ENCODE data around the gene MEF2C.
"Not testable (repeated sequence)": the region's sequence is repeated elsewhere in the genome, so short reads cannot be mapped to it uniquely, and the experiment has no call there.

The MEF2C gene

DNA sequence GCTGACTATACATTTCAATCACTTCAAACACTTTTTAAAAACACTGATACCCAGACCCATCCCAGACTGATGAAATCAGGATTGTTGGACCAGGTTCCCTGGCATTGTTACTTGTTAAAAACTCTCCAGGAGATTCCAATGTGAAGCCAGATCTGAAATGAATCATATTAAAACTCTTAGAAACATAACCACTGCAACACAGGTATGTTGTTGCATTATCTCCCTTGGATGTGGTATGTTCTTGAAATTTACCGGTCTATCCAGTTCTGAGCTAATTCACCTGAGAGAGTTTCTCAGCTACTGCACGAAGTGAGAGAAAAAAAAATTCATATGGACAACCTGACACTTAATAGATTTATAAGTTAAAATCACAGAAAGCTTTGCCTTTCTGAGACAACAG is 21.8 kb downstream of the MEF2C start:
- no peak for DNase-seq (ENCODE audit: low read depth)

DNA sequence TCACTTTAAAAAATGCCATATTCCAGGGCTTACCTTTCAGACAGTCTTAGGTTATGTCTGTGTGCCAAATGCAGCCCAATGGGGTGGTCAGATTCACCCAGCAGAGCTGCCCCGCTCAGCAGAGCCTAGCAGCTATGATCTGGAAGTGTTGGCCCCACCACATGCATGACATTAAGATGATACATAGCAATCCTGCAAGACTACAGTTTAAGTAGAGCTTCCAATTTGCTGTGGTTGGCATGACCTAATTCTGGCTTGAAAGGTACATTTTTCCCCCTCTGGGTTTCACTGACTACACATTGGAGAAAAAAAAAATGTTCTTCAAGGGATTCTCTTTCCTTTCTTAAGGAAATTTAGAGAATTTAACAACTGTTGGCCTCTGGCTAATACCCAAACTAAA is 22.5 kb downstream of the MEF2C start:
- no peak for DNase-seq (ENCODE audit: low read depth)

DNA sequence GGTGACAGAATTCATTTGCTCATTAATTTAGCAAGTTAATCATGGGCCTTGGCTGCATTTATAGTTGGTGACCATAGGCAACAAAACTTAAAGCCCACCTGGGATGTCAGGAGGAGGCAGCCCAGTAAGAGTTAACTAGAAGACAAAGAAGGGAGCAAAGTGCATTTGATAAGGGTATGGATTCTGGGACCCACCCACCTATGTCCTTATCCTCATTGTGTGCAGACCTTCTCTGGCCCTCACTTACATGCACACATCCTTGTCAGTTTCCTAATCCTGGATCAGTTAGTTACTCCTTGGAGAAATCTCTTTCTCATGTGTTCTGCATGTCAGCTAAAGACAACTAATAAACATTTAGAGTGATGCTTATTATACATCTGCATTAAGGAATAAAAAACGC is 24.6 kb downstream of the MEF2C start:
- no peak for DNase-seq (ENCODE audit: low read depth)

DNA sequence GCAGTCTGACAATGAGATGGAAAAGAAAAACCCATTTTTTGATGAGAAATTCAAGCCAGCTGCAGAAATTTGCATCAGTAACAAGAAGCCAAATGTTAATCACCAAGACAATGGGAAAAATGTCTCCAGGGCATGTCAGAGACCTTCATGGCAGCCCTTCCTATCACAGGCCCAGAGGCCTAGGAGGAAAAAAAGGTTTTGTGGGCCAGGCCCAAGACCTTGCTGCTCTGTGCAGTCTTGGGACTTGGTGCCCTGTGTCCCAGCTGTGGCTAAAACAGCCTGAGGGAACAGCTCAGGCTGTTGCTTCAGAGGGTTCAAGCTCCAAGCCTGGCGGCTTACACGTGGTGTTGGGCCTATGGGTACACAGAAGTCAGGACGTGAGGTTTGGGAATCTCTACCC is 26.6 kb downstream of the MEF2C start:
- DNase-seq (ENCODE audit: low read depth), result not testable (repeated sequence)

DNA sequence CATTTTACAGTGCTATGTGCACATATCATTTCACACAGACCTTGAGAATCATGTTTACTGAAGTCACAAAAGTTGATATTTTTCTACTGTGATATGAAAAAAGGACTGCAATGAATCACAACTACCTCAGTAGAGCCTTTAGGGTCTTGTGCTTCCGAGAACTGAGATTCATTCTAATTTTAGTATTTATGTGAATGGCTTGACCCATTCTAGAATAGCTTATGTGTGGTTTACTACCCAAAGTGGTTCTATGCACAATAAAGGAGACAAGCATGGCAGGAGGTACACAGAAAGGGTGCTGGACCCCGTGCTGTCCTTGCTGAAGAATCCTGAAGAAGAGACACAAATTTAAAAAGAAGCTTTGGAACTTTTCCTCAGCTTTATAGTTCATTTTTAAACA is 28.2 kb downstream of the MEF2C start:
- no peak for DNase-seq (ENCODE audit: low read depth)

DNA sequence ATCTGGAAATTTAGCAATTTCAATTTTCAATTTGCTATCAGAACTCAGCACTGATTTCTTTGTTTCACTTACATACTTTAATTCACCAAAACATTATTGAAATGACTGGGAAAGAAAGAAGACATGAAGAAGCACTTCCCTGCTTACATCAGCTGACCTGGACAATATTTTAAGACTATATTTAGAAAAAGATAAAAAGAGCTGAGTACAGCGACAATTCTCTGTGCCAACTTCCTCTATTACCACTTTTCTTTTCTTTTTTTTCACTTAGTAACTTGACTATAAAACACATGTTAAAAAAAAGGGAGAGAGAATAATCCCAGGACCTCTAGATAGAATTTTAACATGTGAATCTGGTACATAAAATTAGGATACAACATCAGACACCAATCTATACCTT is 35.6 kb downstream of the MEF2C start:
- DNase-seq (ENCODE audit: low read depth), result no peak

DNA sequence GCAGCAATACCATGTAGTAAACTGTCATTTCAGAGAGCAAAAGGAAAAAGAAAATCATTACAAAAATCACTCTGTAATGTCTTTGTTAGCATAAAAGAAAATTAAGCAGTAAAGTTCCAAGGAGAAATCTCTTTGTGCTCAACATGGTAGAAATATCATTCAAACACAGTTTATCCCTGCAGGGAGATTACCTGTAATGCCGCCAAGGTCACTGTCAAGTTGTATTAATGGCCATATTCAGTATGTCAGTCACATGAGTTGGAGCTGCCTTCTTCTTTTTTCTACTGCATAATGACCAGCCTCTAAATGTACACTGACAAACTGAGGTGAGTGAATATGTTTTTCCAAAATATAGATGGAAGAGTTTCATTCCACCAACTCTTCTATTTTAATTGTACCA is 36.5 kb downstream of the MEF2C start:
- DNase-seq (ENCODE audit: low read depth), result no peak

DNA sequence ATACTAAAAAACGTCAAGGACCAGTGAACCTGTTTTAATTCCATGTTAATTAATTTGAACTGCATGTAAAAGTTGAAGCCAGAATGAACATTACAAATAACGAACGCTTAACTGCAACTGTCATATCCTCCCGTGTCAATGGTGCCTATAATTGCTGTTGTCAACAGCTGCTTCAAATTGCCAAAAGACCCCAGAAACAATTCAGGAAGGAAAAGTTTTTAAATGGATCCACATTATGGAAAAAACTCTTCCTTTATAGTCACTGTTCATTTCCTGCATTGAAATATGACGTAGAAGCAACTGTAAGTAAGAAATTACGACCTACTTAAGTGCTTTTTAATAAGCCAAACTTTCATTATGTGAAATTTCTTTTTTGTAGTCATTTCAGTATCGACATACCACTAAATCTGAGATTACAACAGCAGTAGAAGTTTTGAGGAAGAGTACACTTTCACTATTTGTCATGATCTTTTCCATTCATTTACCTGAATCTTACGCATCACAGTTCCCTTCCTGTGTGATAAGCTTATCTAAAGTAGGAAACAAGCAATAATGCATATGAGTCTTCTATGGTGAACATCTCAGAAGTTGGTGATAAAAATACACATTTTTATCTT is 37.8 kb downstream of the MEF2C start:
- no peak for DNase-seq (ENCODE audit: low read depth)

DNA sequence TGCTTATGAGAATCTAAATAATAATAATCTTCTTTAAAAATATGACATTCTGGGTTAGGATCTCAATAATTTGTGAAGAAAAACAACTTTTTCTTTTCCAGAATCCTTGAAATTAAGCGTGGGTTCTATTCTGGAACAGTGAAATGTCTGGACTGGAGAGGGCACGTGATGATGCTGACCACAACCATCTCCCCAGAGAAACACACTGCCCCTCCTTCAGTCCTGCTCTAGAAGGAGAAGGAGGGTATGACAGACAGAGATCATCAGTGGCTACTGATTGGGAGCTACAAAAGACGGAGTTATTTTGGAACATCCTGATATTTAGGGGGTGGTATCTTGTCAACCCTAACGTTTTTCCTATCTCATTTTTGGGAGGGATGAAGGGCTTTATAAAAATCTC is 40.2 kb downstream of the MEF2C start:
- no peak for DNase-seq (ENCODE audit: low read depth)

DNA sequence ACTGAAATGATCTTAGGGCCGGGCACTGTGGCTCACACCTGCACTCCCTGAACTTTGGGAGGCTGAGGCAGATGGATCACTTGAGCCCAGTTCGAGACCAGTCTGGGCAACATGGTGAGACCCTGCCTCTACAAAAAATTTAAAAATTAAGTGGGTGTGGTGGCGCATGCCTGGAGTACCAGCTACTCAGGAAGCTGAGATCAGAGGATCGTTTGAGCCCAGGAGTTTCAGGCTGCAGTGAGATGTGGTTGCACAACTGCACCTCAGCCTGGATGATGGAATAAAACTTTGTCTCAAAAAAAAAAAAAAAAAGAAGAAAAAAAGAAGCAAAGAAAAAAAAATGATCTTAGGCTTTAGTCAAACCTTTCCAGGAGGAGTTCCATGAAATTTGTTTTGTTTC is 41.8 kb downstream of the MEF2C start:
- DNase-seq (ENCODE audit: low read depth), result no peak

DNA sequence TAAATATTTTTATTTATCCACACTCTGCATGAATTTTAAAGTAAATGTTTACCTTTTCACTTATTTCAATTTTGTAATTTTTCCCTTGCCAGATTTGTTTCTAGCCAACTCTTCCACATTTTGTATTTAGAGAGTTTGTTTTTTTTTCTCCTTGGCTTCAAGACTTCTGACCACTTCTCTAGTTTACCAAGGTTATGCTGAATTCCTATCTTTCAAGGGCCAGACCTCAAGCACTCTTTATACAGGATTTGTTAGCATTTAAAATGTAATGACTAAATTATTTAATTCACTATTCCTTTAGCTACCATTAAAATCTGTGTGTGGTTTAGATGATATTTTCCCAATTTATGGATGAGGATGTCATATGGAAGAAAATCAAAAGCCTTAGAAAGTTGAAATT is 42.5 kb downstream of the MEF2C start:
- no peak for DNase-seq (ENCODE audit: low read depth)

DNA sequence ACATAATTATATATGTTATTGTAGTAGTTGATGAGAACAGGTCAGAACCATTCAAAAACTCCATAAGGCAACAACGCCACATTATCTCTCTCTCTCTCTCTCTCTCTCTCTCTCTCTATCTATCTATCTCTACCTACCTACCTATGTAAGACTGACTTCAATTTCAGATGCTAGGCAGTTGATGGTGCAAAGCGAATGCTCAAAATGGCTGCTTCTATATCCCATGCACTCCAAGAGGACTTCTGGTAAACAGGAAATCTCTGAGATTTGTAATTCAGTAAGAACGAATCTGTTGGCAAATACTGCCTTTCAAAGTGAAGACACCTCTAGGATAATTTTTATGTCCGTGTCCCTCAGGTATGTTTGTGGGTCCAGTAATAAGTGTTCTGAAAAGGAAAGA is 43.7 kb downstream of the MEF2C start:
- DNase-seq (ENCODE audit: low read depth), result no peak

DNA sequence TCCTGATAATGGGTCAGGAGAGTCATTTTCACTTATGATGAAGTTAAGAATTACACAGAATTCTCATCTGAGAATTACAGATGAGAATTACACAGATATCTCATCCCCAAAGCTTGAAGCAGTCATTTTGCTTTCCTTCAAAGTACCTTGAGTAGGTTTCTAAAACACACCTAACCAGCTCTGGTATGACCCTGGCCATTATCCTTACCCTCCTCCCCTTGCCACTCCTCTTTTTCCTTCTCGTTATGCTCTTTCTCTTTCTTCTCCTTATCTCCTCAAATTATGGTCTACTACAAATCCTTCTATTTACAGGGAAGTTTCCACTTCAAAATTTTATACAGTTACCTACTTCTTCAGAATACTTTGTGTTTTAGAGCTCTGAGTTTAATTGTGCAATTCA is 44.5 kb downstream of the MEF2C start:
- no peak for DNase-seq (ENCODE audit: low read depth)

DNA sequence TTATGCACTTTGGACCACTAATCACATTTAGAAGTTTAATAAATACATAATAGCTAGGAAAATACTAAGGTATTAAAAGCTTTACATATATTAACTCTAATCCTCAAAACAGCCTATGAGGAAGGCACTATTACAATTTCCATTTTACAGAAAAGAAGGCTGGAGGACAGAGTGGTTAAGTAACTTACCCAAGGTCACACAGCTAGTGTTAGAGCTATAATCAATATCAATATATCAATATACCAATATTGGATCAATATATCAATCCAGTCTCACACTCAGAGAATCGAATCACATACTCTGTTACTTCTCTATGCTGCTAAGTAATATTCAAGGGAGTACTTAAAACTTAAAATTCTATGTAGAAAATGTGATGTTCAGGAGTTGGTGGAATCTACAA is 45.2 kb downstream of the MEF2C start:
- no peak for DNase-seq (ENCODE audit: low read depth)

DNA sequence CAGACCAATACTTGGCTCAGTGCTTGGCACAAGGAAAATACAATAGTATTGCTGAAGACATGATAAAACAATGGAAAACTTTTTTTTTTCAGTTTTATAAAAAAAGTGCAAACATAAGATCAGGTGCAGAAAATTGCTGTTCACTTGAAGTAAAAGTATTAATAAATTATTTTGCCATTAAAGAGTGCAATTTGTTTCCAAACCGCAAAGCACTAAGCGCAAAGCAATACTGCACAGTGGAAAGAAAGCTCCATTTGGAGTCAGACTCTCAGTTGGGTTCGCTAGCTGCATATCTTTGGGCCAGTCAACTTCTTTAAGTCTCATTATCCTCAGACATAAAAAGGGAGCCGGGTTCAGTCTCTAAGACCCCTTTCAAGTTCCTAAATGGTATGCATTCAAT is 45.8 kb downstream of the MEF2C start:
- DNase-seq (ENCODE audit: low read depth), result no peak

DNA sequence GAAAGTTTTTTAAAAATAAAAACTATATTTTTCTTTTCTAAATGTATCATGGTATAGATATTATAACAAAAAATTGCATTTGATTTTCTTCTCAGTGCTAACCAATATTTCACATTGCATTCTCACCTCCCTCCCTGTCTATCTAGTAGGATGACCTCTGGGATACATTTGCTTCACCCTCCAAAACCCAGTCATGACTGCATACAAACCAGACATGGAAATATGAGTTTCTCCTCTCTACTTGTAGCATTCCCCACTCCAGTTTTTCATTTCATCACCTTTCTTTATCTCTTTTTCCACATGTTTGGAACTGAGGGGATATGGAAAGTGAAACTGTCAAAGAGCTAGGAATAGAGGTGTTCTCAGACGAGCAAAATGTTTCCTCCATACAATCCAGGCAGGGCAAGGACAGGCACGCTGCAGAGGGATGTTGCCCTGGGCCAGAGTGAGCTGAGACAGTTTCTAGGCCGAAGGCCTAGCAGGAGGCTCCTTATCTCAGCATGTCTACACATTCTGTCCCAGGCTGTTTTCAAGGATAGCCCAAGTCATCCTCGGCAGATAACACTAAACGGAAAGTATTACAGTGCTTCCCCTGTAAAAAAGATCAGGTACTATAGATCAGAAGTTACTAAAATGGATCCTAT is 46.7 kb downstream of the MEF2C start:
- no peak for DNase-seq (ENCODE audit: low read depth)

DNA sequence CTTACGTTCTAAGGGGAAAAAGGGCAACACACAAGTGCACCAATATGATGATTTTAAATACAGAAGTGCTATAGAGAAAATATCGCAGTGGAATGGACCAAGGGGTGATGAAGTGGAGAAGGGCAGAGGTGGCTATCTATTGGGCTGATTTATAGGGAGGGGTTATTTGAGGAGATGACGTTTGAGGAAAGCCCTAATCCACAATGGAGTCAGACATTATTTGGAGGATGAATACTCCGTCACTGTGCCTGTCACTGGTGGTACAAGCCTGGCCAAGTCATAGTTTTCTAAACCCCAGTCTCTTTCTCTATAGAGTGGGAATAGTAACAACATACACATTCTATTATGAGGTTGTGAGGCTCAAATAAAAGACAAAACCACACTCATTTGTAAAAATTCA is 48.5 kb downstream of the MEF2C start:
- DNase-seq (ENCODE audit: low read depth), result no peak

DNA sequence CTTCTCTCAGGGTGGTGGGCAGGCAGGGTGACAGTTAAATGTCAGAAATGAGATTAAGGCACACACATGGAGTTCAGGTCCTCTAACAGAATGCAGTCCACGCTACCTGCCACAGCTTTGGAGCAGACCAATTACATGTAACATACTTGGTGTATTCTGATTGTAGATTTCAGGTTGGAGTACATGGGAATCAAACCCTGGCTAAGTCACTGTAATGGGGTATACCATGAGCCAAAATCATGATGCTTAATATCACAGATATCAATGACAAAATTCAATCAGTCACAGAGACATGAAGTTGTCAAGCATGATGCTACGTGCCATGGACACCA is 48.9 kb downstream of the MEF2C start:
- no peak for DNase-seq (ENCODE audit: low read depth)

DNA sequence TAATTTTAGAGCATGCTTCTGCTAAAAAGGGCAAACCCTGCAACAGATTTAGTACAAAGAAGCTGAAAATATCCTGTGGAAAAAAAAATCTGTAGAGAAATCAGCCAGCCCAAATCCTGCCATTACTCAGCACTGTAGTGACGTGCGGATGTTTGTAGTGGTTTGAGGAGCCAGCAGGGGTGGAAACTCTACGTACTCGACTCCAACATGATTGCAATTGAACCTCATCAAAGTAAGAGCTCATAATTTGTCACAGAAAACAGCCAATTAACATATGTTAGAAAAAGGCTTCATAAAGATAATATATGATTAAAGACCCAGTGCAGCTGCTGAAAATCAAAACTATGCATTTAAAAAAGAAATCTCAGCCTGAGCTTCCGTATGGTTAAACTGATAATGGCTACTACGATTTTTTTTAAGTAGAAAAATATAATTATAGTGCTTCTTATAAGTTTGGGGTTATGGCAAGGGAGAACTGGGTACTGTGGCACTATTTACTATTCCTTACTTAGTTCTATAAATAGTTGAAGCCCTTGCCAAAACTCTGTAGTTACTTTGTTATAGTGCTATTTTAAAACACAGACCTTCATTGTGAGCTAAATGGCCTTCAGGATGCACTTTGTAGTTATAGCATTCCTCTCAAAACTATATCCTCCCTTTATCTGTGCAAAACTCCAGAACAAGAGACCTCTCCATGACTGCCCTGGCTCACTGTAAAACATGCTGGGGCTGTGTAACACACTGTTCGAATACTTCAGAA is 49.4 kb downstream of the MEF2C start:
- DNase-seq (ENCODE audit: low read depth), result no peak

DNA sequence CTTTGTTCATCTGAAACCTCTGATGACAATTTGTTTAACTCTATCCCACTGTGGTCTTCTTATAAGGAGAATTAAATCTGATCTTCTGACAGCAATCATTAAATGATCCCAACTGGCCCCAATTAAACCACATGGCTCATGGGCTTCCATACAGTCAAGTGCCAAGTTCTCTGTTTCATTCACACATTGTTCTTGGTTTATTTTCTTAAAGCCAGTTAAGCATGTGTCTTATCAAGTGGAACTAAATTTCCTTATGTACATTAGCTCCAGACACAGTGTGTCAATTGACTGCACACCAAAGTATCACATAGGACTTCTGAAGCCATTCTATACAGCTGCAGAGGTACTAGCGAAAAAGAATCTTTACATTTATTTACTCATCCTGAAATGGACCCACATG is 51.2 kb downstream of the MEF2C start:
- no peak for DNase-seq (ENCODE audit: low read depth)

DNA sequence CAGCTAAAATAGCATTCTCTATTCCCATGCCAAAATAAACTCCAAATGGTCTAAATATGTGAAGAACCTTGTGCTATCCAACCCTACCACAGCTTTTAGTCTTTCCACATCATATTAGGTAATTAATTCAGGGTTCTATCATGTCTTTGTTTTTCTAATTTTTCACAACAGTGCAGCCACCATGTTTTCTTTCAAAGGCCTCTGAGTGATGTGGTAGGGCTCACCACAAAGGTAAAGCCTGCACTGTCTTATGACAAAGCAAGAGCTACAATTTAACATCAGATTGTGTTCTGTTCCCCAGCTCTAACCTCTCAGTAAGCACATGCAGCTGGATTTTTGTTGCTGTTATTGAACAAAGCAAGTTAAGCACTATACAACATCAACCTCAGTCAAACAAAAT is 52.4 kb downstream of the MEF2C start:
- no peak for DNase-seq (ENCODE audit: low read depth)

DNA sequence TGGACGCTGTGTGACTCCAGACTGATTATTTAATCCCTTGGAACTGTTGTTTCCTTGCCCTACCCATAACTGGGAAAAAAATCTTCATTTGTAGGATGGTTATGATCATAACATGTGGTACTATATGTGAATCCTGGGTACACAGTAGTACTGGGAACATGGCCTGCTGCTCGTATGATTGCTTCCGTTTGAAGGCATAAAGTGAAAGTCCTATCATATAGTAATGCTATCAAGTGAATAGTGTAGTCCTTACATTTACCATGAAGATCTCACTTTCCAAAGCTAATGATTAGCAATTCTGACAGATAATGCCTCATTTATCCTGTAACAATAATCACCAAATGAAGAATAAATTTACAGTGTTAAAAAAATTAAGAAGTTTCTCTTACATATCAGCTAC is 53.2 kb downstream of the MEF2C start:
- no peak for DNase-seq (ENCODE audit: low read depth)

DNA sequence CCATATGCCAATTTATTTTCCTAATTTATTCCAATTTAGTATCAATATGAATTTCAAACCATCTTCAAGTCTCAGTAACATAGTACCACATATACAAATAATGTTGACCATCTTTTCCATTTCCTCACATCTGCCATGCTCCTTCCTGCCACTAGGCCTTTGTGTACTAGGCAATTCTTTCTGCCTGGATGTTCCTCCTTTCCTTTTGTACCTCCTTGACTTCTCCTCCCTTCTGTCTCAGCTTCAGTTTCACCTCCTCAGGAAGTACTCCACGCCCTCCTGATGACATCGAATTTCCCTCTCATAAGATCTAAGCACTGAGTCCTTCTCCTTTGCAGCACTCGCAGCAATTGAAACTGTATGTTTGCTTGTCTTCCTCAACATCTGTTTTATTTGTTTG is 53.9 kb downstream of the MEF2C start:
- no peak for DNase-seq (ENCODE audit: low read depth)

DNA sequence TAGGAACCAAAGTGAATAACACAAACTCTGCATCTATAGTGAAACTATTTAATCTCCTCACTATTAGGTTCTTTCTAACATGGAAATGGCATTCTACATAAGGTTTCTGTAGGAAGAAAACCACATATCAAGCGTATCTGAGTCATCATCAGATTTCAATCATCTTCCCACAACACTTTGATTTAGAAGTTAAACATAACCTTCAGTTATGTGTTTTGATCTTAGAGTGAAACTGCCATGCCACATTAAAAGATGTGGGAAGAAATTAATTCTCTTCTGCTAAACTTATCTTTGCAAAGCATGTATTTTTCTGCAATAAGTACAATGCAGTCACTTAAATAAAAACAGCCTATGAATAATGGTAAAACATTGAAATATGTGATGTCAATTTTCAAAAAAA is 55.0 kb downstream of the MEF2C start:
- DNase-seq (ENCODE audit: low read depth), result no peak
